ENCODE measurements around the gene SOAT1.

- TF ChIP-seq POLR2A (IDR thresholded peaks at IDR 0.05; ENCODE audit: low read length) = no peak
- no peak for TF ChIP-seq CTCF (IDR thresholded peaks at IDR 0.05)
- TF ChIP-seq HDAC2 (IDR thresholded peaks at IDR 0.05) = no peak
- TF ChIP-seq NFE2L2 (conservative IDR thresholded peaks at IDR 0.05; ENCODE audit: low read length) = no peak
- TF ChIP-seq REST (IDR thresholded peaks at IDR 0.05) = no peak
- TF ChIP-seq KDM1A (IDR thresholded peaks at IDR 0.05; ENCODE audit: low read depth) = no peak
- TF ChIP-seq CBX2 (IDR thresholded peaks at IDR 0.05; ENCODE audit: borderline replicate concordance, low read depth) = no peak
Measured at GRCh38 chr1:179253286-179253972, 40.2 kb upstream of the SOAT1 start.
